Upper lobe of right lung (tissue), 1 donor: ENCODE data around the gene RTF2. TPM values are rescaled to one million over a fixed set of nuclear protein-coding genes. Genes with fewer than 3 reads are reported as not detected.

ENCODE experiments used
- ATAC-seq: fragments of 200-7000 bp; cut with Tn5 transposase; one replicate; pipeline ENCODE4 v1.9.1; 2020; ENCODE audit warnings: mild to moderate bottlenecking, moderate library complexity
- DNase-seq: peaks from one replicate; pipeline ENCODE4 v3.0.0-alpha.2; 2020
- H3K27ac ChIP-seq: fragments of 200-600 bp; one replicate; pipeline ENCODE4 v1.8.0; 2022
- H3K27me3 ChIP-seq: fragments of 200-600 bp; one replicate; pipeline ENCODE4 v1.8.0; 2022; ENCODE audit warnings: mild to moderate bottlenecking
- H3K36me3 ChIP-seq: fragments of 200-600 bp; one replicate; pipeline ENCODE4 v1.8.0; 2022
- H3K4me1 ChIP-seq: fragments of 200-600 bp; one replicate; pipeline ENCODE4 v1.8.0; 2022
- H3K4me3 ChIP-seq: fragments of 200-600 bp; one replicate; pipeline ENCODE4 v1.8.0; 2022; ENCODE audit warnings: mild to moderate bottlenecking
- H3K9me3 ChIP-seq: fragments of 200-600 bp; one replicate; pipeline ENCODE4 v1.8.0; 2022
- CTCF ChIP-seq: fragments of 200-600 bp; IDR thresholded peaks from one replicate; pipeline ENCODE4 v1.8.0; 2022; ENCODE audit warnings: antibody characterized with exemption
- intact Hi-C: fragments of 100-400 bp; cut with DNase I; formaldehyde crosslinking; loops from one replicate; pipeline ENCODE4 v1.11.0; 2022
- total RNA-seq: library from RNA; stranded (reverse); fragmentation: NEBNext Ultra II Directional; extraction: Animal tissue kit (Norgen Biotek cat#: 25700); gene quantifications from one replicate; pipeline ENCODE4 v1.2.1, GENCODE V29; 2021
- donor health status: DM: no; HTN: yes; CAD: no; lungs with severe emphysema.

The RTF2 gene
- total RNA-seq, 1 donor from 2014 or later: 77.4 TPM

GRCh38 chr20:56428410-56428809, 40.0 kb upstream of the RTF2 start:
- DNase-seq: no peak
- TF ChIP-seq CTCF: no peak
- intact Hi-C loops: no loop called here
- Histone ChIP-seq H3K36me3 (no peaks in the 10 kb centered on the region), H3K27me3 (no peaks in the 10 kb centered on the region), H3K9me3 (no peaks in the 10 kb centered on the region), H3K4me1 (peaks cover 39% of the 10 kb centered on the region), H3K4me3 (no peak overlapping the region), H3K27ac (peak overlapping the region; percentile 52)
- ATAC-seq: no peak

GRCh38 chr20:56428881-56429280, 39.5 kb upstream of the RTF2 start:
- intact Hi-C loops: no loop called here
- H3K27ac ChIP-seq: peak overlapping the region; percentile 52
- no peaks in the 10 kb centered on the region for H3K27me3 ChIP-seq
- DNase-seq: no peak
- no peaks in the 10 kb centered on the region for H3K36me3 ChIP-seq
- no peak overlapping the region for H3K4me3 ChIP-seq
- peak; percentile 22 for ATAC-seq
- peaks cover 40% of the 10 kb centered on the region for H3K4me1 ChIP-seq
- no peak for TF ChIP-seq CTCF
- H3K9me3 ChIP-seq: no peaks in the 10 kb centered on the region

GRCh38 chr20:56429502-56429901, 38.9 kb upstream of the RTF2 start:
- no peak for TF ChIP-seq CTCF
- no peak overlapping the region for H3K4me3 ChIP-seq
- ATAC-seq (no peak), DNase-seq (no peak)
- intact Hi-C loops: no loop called here
- H3K4me1 ChIP-seq: peaks cover 41% of the 10 kb centered on the region
- H3K36me3 ChIP-seq: no peaks in the 10 kb centered on the region
- H3K27ac ChIP-seq: peak overlapping the region; percentile 52
- no peaks in the 10 kb centered on the region for H3K9me3 ChIP-seq
- no peaks in the 10 kb centered on the region for H3K27me3 ChIP-seq

GRCh38 chr20:56429941-56430340, 38.5 kb upstream of the RTF2 start:
- H3K4me1 ChIP-seq: peaks cover 37% of the 10 kb centered on the region
- DNase-seq (no peak), ATAC-seq (no peak)
- H3K4me3 ChIP-seq: no peak overlapping the region
- no peak for TF ChIP-seq CTCF
- intact Hi-C loops: no loop called here
- peak overlapping the region; percentile 52 for H3K27ac ChIP-seq
- no peaks in the 10 kb centered on the region for H3K36me3 ChIP-seq
- no peaks in the 10 kb centered on the region for H3K9me3 ChIP-seq
- H3K27me3 ChIP-seq: no peaks in the 10 kb centered on the region

GRCh38 chr20:56430461-56430860, 38.0 kb upstream of the RTF2 start:
- intact Hi-C loops: no loop called here
- ATAC-seq: peak; percentile 58
- Histone ChIP-seq H3K36me3 (no peaks in the 10 kb centered on the region), H3K27me3 (no peaks in the 10 kb centered on the region), H3K27ac (no peak overlapping the region), H3K4me3 (no peak overlapping the region), H3K9me3 (no peaks in the 10 kb centered on the region), H3K4me1 (peaks cover 37% of the 10 kb centered on the region)
- DNase-seq: no peak
- TF ChIP-seq CTCF: no peak

- Histone ChIP-seq H3K27me3 (no peaks in the 10 kb centered on the region), H3K4me3 (no peak overlapping the region), H3K27ac (peak overlapping the region; percentile 34), H3K9me3 (no peaks in the 10 kb centered on the region), H3K36me3 (no peaks in the 10 kb centered on the region), H3K4me1 (peaks cover 37% of the 10 kb centered on the region)
- no peak for ATAC-seq
- intact Hi-C loops: no loop called here
- TF ChIP-seq CTCF: no peak
- DNase-seq: no peak
These were observed 37.5 kb upstream of the RTF2 start for GRCh38 chr20:56430957-56431356.
